Measurements from ENCODE around the gene SCAMP3.
A peak's percentile ranks its signal among the peaks of the same experiment; 100 is the strongest.

Gene SCAMP3

DNA sequence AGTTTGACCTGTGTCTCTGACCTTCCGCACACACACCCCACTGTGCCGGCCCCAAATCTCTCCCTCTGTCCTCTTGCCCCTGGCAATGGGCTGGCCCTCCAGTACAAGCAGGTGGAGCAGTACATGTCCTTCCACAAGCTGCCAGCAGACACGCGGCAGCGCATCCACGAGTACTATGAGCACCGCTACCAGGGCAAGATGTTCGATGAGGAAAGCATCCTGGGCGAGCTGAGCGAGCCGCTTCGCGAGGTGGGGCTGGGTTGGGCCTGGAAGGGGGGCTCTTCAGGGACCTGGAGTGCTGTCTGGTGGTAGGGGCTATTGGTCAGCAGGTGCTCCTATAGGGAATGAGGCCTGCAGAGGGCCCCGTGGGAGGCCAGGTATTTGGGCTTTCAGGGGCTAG lies 22.9 kb upstream of the SCAMP3 start:
- no peak for DNase-seq

DNA sequence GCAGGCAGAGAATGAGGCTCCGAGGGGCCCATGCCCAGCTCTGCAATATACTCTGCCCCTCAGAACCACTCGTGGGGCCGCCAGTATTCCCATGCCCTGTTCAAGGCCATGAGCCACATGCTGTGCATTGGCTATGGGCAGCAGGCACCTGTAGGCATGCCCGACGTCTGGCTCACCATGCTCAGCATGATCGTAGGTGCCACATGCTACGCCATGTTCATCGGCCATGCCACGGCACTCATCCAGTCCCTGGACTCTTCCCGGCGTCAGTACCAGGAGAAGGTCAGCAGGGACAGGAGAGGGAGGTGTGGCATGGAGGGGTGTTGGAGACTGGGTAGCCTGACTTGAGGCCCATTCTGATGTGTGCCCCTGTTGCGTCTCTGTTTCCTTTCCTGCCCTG lies 22.3 kb upstream of the SCAMP3 start:
- no peak for DNase-seq

DNA sequence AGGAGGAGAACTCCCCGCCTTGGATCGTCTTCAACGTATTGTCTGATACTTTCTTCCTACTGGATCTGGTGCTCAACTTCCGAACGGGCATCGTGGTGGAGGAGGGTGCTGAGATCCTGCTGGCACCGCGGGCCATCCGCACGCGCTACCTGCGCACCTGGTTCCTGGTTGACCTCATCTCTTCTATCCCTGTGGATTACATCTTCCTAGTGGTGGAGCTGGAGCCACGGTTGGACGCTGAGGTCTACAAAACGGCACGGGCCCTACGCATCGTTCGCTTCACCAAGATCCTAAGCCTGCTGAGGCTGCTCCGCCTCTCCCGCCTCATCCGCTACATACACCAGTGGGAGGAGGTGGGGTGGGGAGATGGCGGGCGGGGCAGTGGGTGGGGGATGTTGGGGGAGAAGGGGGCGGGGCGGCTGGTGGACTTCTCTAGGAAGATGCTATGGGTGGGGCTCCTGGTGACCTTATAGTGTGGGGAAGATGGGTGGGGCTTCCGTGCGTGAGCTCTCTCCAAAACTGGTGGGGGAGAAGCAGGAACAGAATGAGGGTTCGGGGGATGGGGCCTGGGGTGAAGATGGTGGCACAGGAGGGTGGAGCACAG lies 20.4 kb upstream of the SCAMP3 start:
- no peak for DNase-seq

DNA sequence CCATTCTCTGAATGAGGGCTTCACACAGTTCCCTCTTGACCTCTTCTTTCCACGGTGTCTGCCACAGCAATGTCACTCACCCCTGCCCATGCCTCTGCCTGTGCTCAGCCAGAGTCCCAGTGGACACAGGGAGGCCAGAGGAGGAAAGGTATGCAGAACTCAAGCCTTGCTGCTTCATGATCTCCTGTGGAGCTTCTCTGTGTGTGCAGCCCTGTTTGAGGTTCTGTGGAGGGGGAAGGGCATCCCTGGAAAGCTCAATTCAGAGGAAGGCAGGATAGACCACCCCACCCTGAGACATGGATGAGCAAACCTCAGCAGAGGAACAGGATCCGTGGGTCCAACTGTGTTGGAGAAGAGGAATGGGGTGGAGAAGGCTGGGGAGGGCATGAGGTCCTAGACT lies 17.1 kb upstream of the SCAMP3 start:
- no peak for DNase-seq

DNA sequence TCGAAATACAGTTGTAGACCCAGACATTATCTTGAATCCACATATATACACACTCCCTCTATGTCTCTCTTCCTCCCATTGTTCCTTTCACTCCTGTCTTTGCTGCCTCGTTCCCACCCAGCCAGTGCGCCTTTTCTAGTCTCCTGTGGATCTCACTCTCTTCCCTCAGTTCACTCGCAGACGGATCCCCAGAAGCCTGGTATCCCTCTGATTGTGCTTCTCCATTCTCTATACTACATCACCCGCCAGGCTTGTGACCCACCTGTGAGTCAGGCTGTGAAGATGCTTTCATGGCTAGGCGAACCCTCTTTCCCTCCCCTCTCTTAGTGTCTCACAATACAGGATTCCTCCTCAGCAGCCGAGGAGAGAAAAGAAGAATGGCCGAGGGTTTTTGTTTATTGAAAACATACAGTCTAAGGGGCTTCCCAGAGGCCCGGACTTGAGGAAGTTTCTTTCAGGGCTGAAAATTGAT lies 16.6 kb upstream of the SCAMP3 start:
- DNase-seq: no peak

DNA sequence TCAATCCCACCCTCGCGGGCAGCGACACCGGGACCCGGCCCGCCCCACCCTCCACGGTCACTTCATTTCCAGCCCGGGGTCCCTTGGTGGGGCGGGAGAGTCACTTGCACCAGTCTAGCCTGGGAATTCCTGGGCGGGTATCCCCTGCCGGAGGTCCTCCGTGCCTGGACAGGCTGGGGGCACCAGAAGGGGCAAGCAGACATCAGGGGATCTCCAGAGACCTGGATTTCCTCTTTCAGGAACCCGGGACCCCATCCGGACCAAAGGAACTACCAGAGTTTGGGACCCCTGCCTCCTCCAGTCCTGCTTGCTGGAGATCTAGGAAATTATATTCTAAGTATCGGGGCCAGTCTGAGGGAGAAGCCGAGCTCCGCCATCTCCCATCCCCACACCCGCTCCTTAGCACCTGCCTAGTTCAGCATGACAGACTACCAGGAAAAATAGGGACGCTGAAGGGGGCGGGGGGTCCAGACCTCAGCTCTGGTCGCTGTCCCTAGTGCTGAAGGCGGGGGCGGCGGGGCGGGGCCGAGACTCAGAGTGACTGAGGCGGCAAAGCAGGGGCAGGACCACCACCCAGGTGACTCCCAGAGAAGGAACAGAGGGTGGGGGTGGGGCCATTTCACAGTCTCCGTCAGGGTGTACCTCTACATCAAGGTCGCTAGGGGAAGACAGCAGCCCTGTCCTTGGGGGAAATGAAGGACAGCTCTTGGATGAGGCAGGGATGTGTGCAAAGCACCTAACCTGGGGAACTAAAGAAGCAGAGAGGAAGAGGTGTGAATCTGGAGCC lies 15.9 kb upstream of the SCAMP3 start:
- DNase-seq: peak; percentile 76

DNA sequence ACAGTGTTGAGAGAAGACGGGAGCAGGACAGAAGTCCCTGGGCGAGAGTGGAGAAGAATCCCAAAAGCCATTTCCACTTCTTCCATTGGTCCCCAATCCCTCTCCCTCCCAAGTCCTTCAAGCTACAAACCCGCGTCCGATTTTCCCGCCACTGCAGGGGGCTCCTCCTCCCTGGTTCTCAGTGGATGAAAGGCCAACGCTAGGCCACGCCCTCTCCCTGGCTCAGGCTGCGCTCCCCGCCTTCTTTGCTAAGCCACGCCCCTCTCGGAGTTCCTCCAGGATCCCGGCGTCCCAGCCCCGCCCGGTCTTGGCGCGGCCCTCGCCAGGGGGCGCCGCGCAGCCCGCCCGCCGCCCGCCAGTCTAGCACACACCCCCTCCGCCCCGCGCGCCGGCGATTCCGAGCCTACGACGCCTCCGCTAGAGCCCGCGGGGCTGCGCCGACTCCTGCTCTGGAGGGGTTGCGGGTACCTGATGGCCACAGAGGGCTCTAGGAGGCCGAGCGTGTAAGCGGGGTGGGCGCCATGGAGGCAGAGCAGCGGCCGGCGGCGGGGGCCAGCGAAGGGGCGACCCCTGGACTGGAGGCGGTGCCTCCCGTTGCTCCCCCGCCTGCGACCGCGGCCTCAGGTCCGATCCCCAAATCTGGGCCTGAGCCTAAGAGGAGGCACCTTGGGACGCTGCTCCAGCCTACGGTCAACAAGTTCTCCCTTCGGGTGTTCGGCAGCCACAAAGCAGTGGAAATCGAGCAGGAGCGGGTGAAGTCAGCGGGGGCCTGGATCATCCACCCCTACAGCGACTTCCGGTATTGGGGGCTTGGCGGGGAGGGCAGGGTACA lies 15.1 kb upstream of the SCAMP3 start, which contains the start of gene HCN3:
TSS of gene HCN3 (plus strand) at position 394 of the 832 bp plus-strand sequence. CDS start at position 522, 128 bp downstream.
- peak; percentile 99 for DNase-seq

DNA sequence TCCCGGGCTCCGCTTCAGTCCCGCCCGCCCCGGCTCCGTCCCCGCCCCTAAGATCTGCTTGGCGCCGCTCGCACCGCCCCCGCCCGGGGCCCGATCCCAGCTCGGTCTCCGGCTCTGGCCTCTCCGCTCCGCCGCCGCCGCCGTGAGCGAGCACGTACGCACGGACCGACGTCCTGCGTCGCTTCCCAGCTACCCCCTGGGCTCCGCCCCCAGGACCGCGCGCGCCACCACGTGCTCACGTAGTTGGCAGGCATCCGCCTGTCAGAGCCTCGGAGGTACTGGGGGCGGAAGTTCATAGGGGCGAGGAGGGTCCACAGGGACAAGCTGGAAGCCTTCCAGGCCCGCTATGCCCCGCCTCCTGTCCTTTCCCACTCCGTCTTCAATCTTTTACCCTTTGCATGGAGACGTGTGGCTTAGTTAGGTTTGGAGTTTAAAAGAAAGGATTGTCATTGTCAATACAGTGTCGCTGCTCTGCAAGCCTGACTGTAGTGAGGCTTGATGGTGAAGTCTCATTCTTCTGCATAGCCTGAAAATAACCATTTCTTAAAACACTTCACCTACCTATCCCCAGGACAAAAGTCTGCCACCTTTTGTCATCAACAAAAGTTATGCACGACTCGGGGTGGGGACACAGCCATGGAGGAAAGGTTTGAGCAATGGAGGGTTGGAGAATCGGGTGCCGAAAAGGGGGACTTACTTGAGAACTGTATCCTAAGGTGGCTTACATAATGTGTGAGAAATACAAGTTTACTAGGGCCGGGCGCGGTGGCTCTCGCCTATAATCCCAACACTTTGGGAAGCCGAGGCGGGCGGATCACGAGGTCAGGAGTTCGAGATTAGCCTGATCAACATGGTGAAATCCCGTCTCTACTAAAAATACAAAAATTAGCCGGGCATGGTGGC lies 11.4 kb upstream of the SCAMP3 start, which contains the start of gene CLK2:
TSS of gene CLK2 (minus strand) at position 162 of the 903 bp plus-strand sequence. CDS start 2,527 bp downstream, outside the sequence.
- peak; percentile 99 for DNase-seq

DNA sequence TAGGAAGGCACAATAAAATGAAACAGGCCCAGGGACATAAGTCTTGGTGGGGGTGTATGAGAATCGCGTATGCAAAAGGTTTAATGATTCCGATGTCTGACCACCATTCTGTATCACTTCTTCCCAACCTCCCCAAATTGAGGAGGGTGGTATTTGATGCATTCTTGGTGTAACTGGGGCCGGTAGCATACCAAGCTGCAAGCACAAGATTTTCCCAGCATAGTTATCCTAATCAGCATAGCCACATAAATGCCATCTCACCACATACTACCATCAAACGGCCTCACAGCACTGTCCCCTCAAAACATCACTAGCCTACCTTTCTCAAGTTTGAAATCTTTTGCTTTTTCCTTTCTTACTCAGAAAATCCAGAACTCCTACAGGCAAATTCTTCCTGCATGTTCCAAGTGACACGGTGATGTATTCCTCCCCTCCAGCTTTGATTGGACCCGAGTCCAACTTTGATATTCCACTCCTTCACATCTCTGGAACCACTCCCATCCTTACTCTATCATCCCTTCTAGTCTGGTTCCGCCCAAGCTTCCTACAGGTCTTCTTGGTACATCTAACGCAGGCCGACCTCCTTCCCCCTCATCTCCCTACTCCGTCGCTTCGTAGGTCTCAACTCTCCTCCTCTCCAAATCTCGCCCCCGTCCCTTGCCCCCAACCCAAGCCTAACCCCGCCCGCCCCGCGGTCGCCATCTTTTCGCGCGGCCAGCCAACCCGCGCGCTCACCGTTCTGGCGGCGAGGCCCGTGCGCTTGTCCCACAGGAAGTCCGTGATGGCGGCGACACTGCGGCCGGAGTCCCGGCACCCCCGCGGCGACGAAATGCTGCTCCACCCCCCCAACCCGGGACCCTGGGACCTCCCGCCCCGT lies 10.5 kb upstream of the SCAMP3 start:
- no peak for DNase-seq

DNA sequence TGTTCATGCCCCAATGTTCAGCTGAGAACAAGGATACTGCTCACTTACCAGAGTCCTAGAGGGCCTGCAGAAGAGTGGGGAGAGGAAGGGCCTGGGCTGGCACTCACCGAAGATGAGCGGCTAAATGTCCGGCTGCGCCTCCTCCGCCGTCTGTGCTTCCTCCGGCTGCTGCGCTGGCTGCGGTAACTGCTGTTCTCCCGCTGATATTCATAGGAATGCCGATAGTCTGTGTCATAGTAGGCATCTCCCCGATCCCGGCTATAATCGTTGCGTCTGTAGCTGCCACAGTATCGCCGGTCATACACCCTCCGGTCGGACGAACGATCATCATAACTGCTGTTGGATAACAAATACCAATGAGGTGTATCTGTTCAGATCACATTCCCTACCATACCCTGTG lies 7.2 kb upstream of the SCAMP3 start:
- DNase-seq: no peak

DNA sequence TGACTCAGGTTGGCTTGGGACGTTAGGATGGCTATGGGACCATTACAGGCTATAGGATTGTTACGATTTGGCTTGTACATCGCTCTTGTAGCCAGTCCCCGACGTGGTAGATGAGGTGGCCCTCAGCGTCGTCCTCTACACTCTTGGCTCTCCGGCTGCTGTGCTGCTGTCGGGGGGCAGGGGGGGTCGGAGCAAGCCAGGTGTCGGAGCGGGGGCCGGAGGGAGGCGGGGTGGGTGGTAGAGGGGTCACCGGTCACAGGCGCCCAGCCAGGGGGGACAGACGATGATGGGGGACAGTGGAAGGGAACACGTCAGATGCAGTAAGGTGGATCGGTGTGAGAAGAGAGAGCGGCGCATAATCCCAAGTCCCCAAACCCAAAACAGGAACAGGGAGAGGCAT lies 6.5 kb upstream of the SCAMP3 start:
- DNase-seq: no peak

DNA sequence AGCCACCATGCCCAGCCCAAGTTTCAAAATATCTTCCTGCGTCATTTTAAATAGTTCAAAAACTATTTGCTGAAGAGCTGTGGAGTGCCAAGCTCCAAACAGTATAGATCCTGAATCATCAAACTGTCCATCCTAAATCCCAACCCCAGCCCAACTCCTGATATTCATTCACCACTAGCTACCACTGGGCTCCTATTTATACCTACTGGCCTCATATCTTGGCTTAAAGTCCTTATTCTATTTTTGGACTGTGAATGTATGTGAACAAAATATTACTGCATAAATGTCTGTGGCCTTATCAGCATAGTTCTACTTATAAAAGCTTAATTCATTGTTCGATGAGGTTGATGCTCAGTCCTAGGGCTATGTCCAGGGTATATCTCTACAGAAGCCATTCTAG lies 5.2 kb upstream of the SCAMP3 start:
- no peak for DNase-seq

DNA sequence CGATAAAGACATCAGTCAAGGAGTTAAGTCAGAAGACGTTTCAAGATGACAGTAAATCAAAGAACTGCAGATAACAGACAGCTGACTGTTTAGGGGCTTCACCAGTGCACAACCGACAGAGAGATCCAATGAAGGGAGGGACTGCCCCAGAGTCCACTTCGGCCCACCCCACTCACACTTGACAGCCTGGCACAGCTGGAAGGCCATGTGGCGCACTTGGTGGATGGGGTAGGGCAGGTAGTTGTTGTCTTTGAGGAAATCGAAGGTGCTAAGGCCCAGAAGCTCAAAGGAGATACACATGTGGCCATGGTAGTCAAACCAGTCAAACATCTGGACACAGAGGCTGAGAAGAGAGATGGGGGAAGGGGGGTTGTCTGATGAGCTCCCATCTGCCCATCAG lies 4.4 kb upstream of the SCAMP3 start:
- DNase-seq: no peak

DNA sequence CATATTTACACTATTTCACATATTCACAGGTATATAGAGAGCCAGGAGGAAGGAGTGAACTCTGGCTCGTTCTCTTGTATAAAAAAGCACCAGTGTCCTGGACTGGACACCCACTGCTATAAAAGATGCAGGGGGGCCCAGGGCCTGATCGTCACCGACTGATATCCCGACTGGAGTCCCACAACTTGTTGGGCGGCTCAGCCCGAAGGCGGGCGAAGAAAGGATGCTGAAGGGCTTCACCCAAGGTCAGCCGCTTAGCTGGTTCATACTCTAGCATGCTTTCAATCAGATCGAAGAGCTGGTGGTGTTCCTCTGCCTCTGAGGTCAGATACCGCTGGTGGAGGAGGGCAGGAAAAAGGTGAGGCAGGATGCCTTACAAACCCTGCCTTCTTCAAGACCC lies 907 bp upstream of the SCAMP3 start:
- no peak for DNase-seq

DNA sequence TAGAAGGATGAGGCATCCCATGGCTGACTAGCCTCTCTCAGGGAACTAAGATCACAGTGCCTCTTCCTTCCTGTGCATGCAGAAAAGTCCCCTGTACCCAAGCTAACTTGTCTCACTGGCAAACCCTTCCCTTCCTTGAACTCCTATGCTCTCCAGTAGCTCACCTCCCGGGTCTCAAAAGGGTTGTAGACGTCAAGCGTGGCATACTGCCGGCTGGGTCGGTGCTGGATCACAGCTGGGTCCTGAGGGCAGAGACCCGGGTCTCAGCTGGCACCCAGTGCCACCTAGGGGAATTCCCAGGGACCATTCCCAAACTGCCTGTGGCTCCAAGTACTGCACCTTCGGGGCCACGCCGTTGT lies 688 bp downstream of the SCAMP3 start:
- DNase-seq: no peak

DNA sequence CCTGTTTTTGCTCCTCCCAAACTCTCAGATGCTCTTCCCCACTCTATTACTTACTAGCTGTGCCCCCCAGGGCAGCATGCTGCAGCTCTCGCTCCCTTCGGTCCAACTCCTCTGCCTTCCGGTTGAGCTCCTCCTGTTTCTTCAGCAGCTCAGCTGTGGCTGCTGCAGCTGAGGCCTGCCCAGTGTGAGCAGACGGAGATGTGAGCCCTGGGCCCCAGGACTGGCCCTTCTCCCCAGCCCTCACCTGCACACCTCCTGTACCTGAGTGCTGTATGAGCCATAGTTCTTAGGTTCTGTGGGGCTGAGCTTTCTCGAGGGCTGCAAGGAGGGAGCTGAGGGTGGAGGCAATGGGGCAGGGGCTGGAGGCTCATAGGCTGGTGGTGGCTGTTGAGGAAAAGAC lies 1.9 kb downstream of the SCAMP3 start:
- DNase-seq: no peak

DNA sequence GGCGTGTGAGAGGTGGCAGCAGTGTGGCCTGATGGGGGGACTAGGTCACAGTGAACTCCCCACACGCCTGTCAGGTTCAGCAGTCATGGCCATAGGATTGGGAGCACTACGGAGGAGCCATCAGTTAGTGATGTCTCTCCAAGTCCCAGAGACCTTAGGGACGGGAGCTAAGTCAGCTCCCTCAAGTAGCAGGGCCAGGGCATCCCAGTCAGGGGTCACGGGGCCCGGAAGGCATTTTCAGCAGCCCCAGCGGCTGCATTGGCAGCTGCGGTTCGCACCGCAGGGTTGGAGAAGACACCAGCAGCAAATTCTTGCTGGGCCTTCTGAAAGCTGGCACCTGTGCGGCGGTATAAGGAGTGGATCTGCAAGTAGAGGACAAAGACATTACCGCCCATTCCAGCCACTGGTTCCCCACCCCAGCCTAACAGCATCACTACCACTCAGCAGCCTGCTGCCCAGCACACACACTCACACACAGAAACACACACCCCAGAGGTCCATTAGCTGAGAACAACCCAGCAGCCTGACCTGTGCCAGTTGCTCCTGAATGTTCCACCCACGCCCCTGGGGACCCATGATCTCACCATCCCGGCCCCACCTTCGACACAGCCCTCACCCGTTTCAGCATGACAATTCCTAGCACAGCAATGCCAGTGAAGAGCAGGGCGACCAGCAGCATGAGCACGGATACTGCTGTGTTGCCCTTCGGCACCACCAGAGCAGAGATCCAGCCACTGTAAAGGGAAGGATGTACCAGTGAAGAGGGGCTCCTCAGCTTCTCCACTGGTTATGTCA lies 5.9 kb downstream of the SCAMP3 start:
- no peak for DNase-seq

DNA sequence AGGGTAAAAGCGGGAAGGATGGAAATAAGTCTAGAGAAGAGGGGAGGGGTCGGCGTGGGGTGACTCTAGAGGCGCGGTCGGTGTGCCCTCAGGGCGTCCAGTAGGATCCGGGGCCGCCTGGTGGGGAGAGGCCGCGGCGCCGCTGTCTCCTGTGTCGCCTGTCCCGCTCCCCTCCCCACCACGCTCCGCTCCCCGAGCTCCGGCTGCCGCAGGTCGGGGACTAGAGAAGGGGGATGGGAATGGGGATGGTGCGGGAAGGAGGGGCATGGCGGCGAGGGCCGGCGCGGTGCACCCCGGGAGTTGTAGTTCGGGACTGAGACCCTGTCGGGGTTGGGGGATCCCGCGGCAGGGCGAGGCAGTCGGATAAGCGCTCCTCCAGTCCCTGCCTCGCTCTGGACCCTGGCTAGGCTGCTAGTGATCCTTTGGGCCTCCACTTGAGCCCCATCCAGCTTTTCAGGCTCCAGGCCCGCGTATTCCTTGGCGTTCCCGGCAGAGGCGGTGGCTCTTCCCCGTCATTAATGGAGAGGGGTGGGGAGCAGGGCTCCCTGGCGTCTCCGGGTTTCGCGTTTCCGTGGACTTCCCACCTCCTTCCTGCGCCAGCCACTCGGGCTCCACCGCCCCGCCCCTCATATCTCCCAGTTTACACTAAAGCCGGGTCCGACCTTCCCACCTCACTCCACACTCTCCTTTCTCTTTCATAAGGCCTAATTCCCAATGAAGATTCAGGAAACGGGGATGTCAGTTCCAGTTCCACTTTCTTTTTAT lies 6.7 kb downstream of the SCAMP3 start, which contains the start of gene ENTREP3:
TSS of gene ENTREP3 (minus strand) at position 241 of the 765 bp plus-strand sequence. CDS start 606 bp downstream, outside the sequence.
- peak; percentile 74 for DNase-seq

DNA sequence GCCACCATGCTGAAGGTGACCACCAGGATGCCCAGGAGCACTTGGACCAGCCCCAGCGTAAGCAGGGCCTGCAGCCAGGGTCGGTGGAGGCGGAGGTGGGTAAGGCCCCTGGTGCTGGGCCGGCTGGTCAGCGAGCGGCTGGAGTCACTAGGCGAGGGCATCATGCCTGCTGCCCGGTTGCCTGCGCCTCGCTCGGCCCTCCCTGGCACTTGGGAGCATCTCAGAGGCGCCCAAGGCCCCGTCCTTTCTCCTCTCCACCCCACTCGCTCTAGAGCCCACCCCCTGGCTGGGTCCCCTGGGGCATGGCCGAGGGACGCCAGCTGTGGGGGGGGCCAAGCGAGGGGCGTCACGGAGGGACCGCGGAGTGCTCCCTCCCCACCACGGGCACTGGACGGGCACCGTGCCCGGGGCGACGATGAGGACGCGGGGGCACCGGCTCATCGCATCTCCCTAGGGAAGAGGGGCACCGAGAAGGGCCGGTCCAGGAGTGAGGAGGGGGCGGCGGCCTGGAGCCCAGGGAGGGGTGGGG lies 7.4 kb downstream of the SCAMP3 start:
- DNase-seq: no peak

Data from SHP77 treated with DMSO at 0.1 percent for 48 hours (cell line).